IMR-90 (cell line): ENCODE measurements around the gene CD33. TPM values are rescaled to one million over a fixed set of nuclear protein-coding genes. Genes with fewer than 3 reads are reported as not detected.

Experiments
- ATAC-seq: fragments of 200-7000 bp; cut with Tn5 transposase; 2 replicates; pipeline ENCODE4 v1.9.1; 2020; ENCODE audit warnings: low read depth, mild to moderate bottlenecking, moderate library complexity
- BruUV-seq: library from RNA; stranded (reverse); fragments of 400-500 nt; replicated peaks from 2 replicates; lab custom pipeline; 2021; lab: Mats Ljungman, UMichigan
- CTCF ChIA-PET: fragments of 300-600 bp; formaldehyde crosslinking; extraction: SDS; loops from one replicate; lab custom pipeline; 2021; ENCODE audit warnings: antibody characterized with exemption; lab: Yijun Ruan, JAX
- POLR2A ChIA-PET: fragments of 300-600 bp; sonication (Branson Sonifier 250); formaldehyde crosslinking; loops from one replicate; lab custom pipeline; 2022; ENCODE audit warnings: antibody characterized with exemption; ENCODE audit not compliant: unreplicated experiment; lab: Charles Lee
- DNase-seq: peaks from one replicate; pipeline ENCODE4 v3.0.0; 2013
- H2AFZ ChIP-seq: replicated peaks from 2 replicates; pipeline ENCODE3; 2013; ENCODE audit warnings: low read length, mild to moderate bottlenecking; ENCODE audit not compliant: poor library complexity
- H2AK5ac ChIP-seq: 2 replicates; pipeline ENCODE4 v1.6.1; 2013; ENCODE audit warnings: low read depth, low read length, inconsistent platforms
- H2AK9ac ChIP-seq: replicated peaks from 2 replicates; pipeline ENCODE3; 2013; ENCODE audit warnings: mild to moderate bottlenecking, low read depth, low read length, moderate library complexity; ENCODE audit not compliant: poor library complexity
- H2BK120ac ChIP-seq: 2 replicates; pipeline ENCODE4 v1.6.1; 2013; ENCODE audit warnings: low read depth, low read length, inconsistent platforms
- H2BK15ac ChIP-seq: 3 replicates; pipeline ENCODE4 v1.6.1; 2013; ENCODE audit warnings: low read depth, low read length, inconsistent platforms
- H2BK20ac ChIP-seq: 2 replicates; pipeline ENCODE4 v1.6.1; 2013; ENCODE audit warnings: low read depth, mild to moderate bottlenecking, inconsistent platforms, low read length, moderate library complexity
- H2BK5ac ChIP-seq: 2 replicates; pipeline ENCODE4 v1.6.1; 2013; ENCODE audit warnings: mild to moderate bottlenecking, low read depth, low read length, inconsistent platforms; ENCODE audit not compliant: poor library complexity, severe bottlenecking
- H3K14ac ChIP-seq: replicated peaks from 2 replicates; pipeline ENCODE4 v1.6.1; 2013; ENCODE audit warnings: low read depth, low read length, inconsistent platforms
- H3K18ac ChIP-seq: 2 replicates; pipeline ENCODE4 v1.6.1; 2013; ENCODE audit warnings: low read depth, low read length, control low read depth
- H3K23ac ChIP-seq: 2 replicates; pipeline ENCODE4 v1.6.1; 2013; ENCODE audit warnings: low read depth, low read length, inconsistent platforms
- H3K27ac ChIP-seq: 2 replicates; pipeline ENCODE4 v1.5.1; 2013; ENCODE audit warnings: mild to moderate bottlenecking, control low read depth, low read length; ENCODE audit not compliant: insufficient read depth
- H3K27me3 ChIP-seq: 2 replicates; pipeline ENCODE4 v1.6.1; 2013; ENCODE audit warnings: low read length; ENCODE audit not compliant: control insufficient read depth, insufficient read depth
- H3K36me3 ChIP-seq: 2 replicates; pipeline ENCODE4 v1.6.1; 2013; ENCODE audit warnings: low read length, mixed read lengths; ENCODE audit not compliant: control insufficient read depth, insufficient read depth
- H3K4ac ChIP-seq: 2 replicates; pipeline ENCODE4 v1.6.1; 2013; ENCODE audit warnings: low read depth, low read length, inconsistent platforms
- H3K4me1 ChIP-seq: 2 replicates; pipeline ENCODE4 v1.6.1; 2013; ENCODE audit warnings: low read length, mixed read lengths; ENCODE audit not compliant: control insufficient read depth, insufficient read depth
- H3K4me2 ChIP-seq: 2 replicates; pipeline ENCODE4 v1.6.1; 2013; ENCODE audit warnings: low read depth, mild to moderate bottlenecking, control low read depth, low read length, moderate library complexity
- H3K4me3 ChIP-seq: 2 replicates; pipeline ENCODE4 v1.5.1; 2013; ENCODE audit warnings: low read depth, mild to moderate bottlenecking, control low read depth, low read length, moderate library complexity; ENCODE audit not compliant: insufficient read depth
- H3K56ac ChIP-seq: 2 replicates; pipeline ENCODE4 v1.6.1; 2013; ENCODE audit warnings: low read length, inconsistent platforms; ENCODE audit not compliant: insufficient read depth; ENCODE audit errors: extremely low read depth
- H3K79me1 ChIP-seq, 2 experiments: 2 replicates each; pipeline ENCODE4 v1.6.1; 2013; ENCODE audit warnings: low read length in 2 of 2, inconsistent platforms in 1 of 2, low read depth in 1 of 2
- H3K9ac ChIP-seq: 2 replicates; pipeline ENCODE4 v1.6.1; 2013; ENCODE audit warnings: low read depth, low read length, control low read depth
- H3K9me1 ChIP-seq: 2 replicates; pipeline ENCODE4 v1.6.1; 2013; ENCODE audit warnings: low read length, inconsistent platforms; ENCODE audit not compliant: insufficient read depth
- H3K9me3 ChIP-seq: 2 replicates; pipeline ENCODE4 v1.6.1; 2013; ENCODE audit warnings: low read length; ENCODE audit not compliant: control insufficient read depth, insufficient read depth
- H4K20me1 ChIP-seq: 2 replicates; pipeline ENCODE4 v1.6.1; 2013; ENCODE audit warnings: low read length, inconsistent platforms; ENCODE audit not compliant: insufficient read depth
- H4K5ac ChIP-seq: 2 replicates; pipeline ENCODE4 v1.6.1; 2013; ENCODE audit warnings: mild to moderate bottlenecking, low read depth, low read length, control low read depth
- H4K8ac ChIP-seq, 2 experiments: 2 replicates each; pipeline ENCODE4 v1.6.1; 2013; ENCODE audit warnings: low read depth in 2 of 2, low read length in 2 of 2, control low read depth in 1 of 2, inconsistent platforms in 1 of 2
- H4K91ac ChIP-seq: 2 replicates; pipeline ENCODE4 v1.6.1; 2013; ENCODE audit warnings: low read depth, low read length, inconsistent platforms; ENCODE audit not compliant: insufficient read depth
- CHD1 ChIP-seq: IDR thresholded peaks from 2 replicates; pipeline ENCODE4 v1.6.1; 2012; ENCODE audit warnings: low read depth, low read length, improper control_type of control experiment
- FOS ChIP-seq: fragments of 150-350 bp; IDR thresholded peaks from 2 replicates; pipeline ENCODE4 v1.6.1; 2016; ENCODE audit warnings: low read depth, low read length
- MAFK ChIP-seq: IDR thresholded peaks from 2 replicates; pipeline ENCODE4 v1.6.1; 2012; ENCODE audit warnings: low read depth, low read length, improper control_type of control experiment
- MAZ ChIP-seq: IDR thresholded peaks from 2 replicates; pipeline ENCODE4 v1.6.1; 2012; ENCODE audit warnings: low read depth, mild to moderate bottlenecking, low read length, improper control_type of control experiment, moderate library complexity, borderline replicate concordance
- MXI1 ChIP-seq: IDR thresholded peaks from 2 replicates; pipeline ENCODE4 v1.6.1; 2012; ENCODE audit warnings: low read depth, mild to moderate bottlenecking, low read length, moderate library complexity, borderline replicate concordance
- NFE2L2 ChIP-seq: fragments of 150-350 bp; IDR thresholded peaks from 2 replicates; pipeline ENCODE4 v1.6.1; 2016; ENCODE audit warnings: low read depth, mild to moderate bottlenecking, low read length
- POLR2A ChIP-seq: IDR thresholded peaks from 2 replicates; pipeline ENCODE4 v1.6.1; 2012; ENCODE audit warnings: mild to moderate bottlenecking, low read depth, low read length
- RAD21 ChIP-seq: IDR thresholded peaks from 2 replicates; pipeline ENCODE4 v1.6.1; 2012; ENCODE audit warnings: low read length, improper control_type of control experiment
- RCOR1 ChIP-seq: IDR thresholded peaks from 2 replicates; pipeline ENCODE4 v1.6.1; 2012; ENCODE audit warnings: mild to moderate bottlenecking, low read length, improper control_type of control experiment; ENCODE audit not compliant: insufficient replicate concordance
- SMC3 ChIP-seq: fragments of 150-350 bp; IDR thresholded peaks from 2 replicates; pipeline ENCODE4 v1.6.1; 2016; ENCODE audit warnings: low read depth, mild to moderate bottlenecking, antibody characterized with exemption, low read length, moderate library complexity
- WGBS, 2 experiments: methylation state at CpG; one replicate each; pipeline versions ENCODE4 v1.1.5 to v1.1.7; 2013; ENCODE audit warnings: missing lambda C conversion rate in 2 of 2; ENCODE audit not compliant: insufficient read length in 1 of 2; ENCODE audit errors: extremely low coverage in 2 of 2; 5-methylcytosine and 5-hydroxymethylcytosine counted together
- dilution Hi-C: fragments of 300-500 bp; cut with HindIII; formaldehyde crosslinking; loops from one replicate; pipeline ENCODE4 v1.14.3; 2018; ENCODE audit warnings: low sequenced_read_pairs; ENCODE audit not compliant: unreplicated experiment
- in situ Hi-C: fragments of 300-500 bp; cut with MboI; formaldehyde crosslinking; loops from 3 replicates; pipeline ENCODE4 v1.14.3; 2019; ENCODE audit warnings: low sequenced_read_pairs, inconsistent platforms, mixed read lengths
- intact Hi-C: fragments of 100-400 bp; cut with micrococcal nuclease; formaldehyde crosslinking; loops from 2 replicates; pipeline ENCODE4 v1.10.0; 2022
- polyA plus RNA-seq, 3 experiments: library from polyadenylated mRNA; depleted of rRNA; stranded (reverse); fragments of >200 nt; gene quantifications; 2 replicates each; pipeline ENCODE4 v1.2.3, GENCODE V29; 2012; ENCODE audit warnings: low replicate concordance in 1 of 3
- total RNA-seq: library from RNA; depleted of rRNA; stranded (reverse); fragments of >200 nt; gene quantifications from 2 replicates; pipeline ENCODE4 v1.2.3, GENCODE V29; 2012
- TF ChIP-seq, protein P1 (sequence below): fragments of 150-350 bp; IDR thresholded peaks from 2 replicates; pipeline ENCODE4 v1.6.1; 2016; ENCODE audit warnings: low read depth, mild to moderate bottlenecking, low read length, moderate library complexity, borderline replicate concordance
- TF ChIP-seq, protein P2 (sequence below): fragments of 150-350 bp; IDR thresholded peaks from 2 replicates; pipeline ENCODE4 v1.6.1; 2017; ENCODE audit warnings: mild to moderate bottlenecking, antibody characterized with exemption, low read length, low read depth
- TF ChIP-seq, protein P3 (sequence below): conservative IDR thresholded peaks from 2 replicates; pipeline ENCODE4 v1.5.1; 2012; ENCODE audit warnings: mild to moderate bottlenecking, low read depth, low read length, improper control_type of control experiment

Gene CD33
- total and polyA plus RNA-seq, 2 of the 4 experiments (the other 2 are of a cell fraction): not detected

DNA sequence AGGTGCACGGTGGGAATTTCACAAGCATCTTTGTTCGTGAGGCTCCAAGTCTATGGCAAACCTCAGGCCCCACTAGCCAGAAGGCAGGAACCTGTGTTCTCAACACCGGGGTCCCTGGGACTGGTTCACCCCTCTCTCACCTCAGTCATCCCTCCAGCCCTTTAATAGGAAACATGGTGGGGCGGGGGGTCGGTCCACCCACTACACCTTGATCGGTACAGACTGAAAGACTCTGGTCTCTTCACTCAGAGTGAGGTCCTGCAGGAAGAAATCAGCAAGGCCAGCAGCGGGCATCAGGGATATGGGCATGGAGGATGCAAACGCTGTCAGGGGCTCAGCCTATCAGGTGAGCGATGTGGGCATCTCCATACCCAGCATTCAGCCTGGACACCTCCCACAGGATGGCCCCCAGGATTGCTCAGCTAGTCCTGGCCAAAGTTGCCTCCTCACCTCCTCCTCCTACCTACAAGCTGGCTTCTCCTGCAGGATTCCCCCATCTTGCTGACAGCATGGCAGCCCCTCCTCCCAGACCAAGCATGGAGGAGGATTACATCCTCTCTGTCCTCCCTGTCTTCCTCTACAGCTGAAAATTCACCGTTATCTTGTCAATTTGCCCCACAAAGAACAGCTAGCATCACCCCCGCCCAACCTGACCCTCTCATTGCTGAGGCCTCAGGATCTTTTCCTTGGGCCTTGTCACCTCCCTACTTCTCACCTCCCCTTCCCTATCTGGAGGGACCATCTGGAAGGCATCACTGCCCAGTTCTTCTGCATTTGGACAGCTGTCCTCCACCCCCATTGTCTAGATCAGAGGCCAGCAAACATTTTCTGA lies 37.3 kb upstream of the CD33 start:
- in situ Hi-C loops: no loop called here
- H4K8ac ChIP-seq: no peak overlapping the region
- no peak overlapping the region for H3K4me3 ChIP-seq
- H2BK15ac ChIP-seq: no peak overlapping the region
- H3K4me1 ChIP-seq: no peaks in the 10 kb centered on the region
- H2AK9ac ChIP-seq: no peak overlapping the region
- H3K27me3 ChIP-seq: no peaks in the 10 kb centered on the region
- TF ChIP-seq RCOR1: no peak
- no peak for TF ChIP-seq MAZ
- TF ChIP-seq SMC3: no peak
- no peak for TF ChIP-seq POLR2A
- no peak for TF ChIP-seq FOS
- TF ChIP-seq CHD1: no peak
- TF ChIP-seq RAD21: no peak
- no peak for TF ChIP-seq NFE2L2
- TF ChIP-seq MXI1: no peak
- TF ChIP-seq, protein P1, sequence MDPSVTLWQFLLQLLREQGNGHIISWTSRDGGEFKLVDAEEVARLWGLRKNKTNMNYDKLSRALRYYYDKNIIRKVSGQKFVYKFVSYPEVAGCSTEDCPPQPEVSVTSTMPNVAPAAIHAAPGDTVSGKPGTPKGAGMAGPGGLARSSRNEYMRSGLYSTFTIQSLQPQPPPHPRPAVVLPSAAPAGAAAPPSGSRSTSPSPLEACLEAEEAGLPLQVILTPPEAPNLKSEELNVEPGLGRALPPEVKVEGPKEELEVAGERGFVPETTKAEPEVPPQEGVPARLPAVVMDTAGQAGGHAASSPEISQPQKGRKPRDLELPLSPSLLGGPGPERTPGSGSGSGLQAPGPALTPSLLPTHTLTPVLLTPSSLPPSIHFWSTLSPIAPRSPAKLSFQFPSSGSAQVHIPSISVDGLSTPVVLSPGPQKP: no peak
- TF ChIP-seq, protein P2, sequence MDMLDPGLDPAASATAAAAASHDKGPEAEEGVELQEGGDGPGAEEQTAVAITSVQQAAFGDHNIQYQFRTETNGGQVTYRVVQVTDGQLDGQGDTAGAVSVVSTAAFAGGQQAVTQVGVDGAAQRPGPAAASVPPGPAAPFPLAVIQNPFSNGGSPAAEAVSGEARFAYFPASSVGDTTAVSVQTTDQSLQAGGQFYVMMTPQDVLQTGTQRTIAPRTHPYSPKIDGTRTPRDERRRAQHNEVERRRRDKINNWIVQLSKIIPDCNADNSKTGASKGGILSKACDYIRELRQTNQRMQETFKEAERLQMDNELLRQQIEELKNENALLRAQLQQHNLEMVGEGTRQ: no peak
- no peak for TF ChIP-seq MAFK
- TF ChIP-seq, protein P3, sequence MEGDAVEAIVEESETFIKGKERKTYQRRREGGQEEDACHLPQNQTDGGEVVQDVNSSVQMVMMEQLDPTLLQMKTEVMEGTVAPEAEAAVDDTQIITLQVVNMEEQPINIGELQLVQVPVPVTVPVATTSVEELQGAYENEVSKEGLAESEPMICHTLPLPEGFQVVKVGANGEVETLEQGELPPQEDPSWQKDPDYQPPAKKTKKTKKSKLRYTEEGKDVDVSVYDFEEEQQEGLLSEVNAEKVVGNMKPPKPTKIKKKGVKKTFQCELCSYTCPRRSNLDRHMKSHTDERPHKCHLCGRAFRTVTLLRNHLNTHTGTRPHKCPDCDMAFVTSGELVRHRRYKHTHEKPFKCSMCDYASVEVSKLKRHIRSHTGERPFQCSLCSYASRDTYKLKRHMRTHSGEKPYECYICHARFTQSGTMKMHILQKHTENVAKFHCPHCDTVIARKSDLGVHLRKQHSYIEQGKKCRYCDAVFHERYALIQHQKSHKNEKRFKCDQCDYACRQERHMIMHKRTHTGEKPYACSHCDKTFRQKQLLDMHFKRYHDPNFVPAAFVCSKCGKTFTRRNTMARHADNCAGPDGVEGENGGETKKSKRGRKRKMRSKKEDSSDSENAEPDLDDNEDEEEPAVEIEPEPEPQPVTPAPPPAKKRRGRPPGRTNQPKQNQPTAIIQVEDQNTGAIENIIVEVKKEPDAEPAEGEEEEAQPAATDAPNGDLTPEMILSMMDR: no peak
- ChIA-PET POLR2A (no interaction called here), CTCF (no interaction called here)
- no peak overlapping the region for H4K91ac ChIP-seq
- no peak overlapping the region for H3K23ac ChIP-seq
- peaks cover 5% of the 10 kb centered on the region; the same call in 1 of the 2 replicates for H3K9me3 ChIP-seq
- intact Hi-C loops: no loop called here
- H3K36me3 ChIP-seq: no peaks in the 10 kb centered on the region
- H3K4me2 ChIP-seq: no peak overlapping the region
- ATAC-seq (no peak), DNase-seq (no peak)
- H4K5ac ChIP-seq: no peak overlapping the region
- dilution Hi-C loops: no loop called here
- no peak overlapping the region for H3K27ac ChIP-seq
- H2AK5ac ChIP-seq: no peak overlapping the region
- H3K18ac ChIP-seq: no peak overlapping the region
- H4K20me1 ChIP-seq: no peaks in the 10 kb centered on the region
- H2BK120ac ChIP-seq: no peak overlapping the region
- H3K9ac ChIP-seq: no peak overlapping the region
- no peak overlapping the region for H3K56ac ChIP-seq
- H3K4ac ChIP-seq: no peak overlapping the region
- H2BK20ac ChIP-seq: no peak overlapping the region
- WGBS, 2 experiments: 20% methylated on average over 1 of the region's 11 CpGs; no CpG with 5 or more reads in 1 of the 2 experiments
- H3K79me1 ChIP-seq: no peaks in the 10 kb centered on the region
- no peak overlapping the region for H2BK5ac ChIP-seq
- no peak overlapping the region for H2AFZ ChIP-seq
- H3K14ac ChIP-seq: no peak overlapping the region
- H3K9me1 ChIP-seq: no peaks in the 10 kb centered on the region
- no TSS peak for BruUV-seq
